A673 (cell line): ENCODE results near the gene FAM180B. TPM values are rescaled to one million over a fixed set of nuclear protein-coding genes. Genes with fewer than 3 reads are reported as not detected.
A peak's percentile ranks its signal among the peaks of the same experiment; 100 is the strongest.
"Not testable (repeated sequence)": the region's sequence is repeated elsewhere in the genome, so short reads cannot be mapped to it uniquely, and the experiment has no call there.

Experiments
- BruUV-seq: library from RNA; stranded (reverse); fragments of 400-500 nt; replicated peaks from 2 replicates; lab custom pipeline; 2021; lab: Mats Ljungman, UMichigan
- CTCF ChIA-PET: fragments of 300-600 bp; sonication (Branson Sonifier 250); formaldehyde crosslinking; loops from one replicate; lab custom pipeline; 2022; ENCODE audit warnings: antibody characterized with exemption; lab: Charles Lee
- POLR2A ChIA-PET: fragments of 300-600 bp; sonication (Branson Sonifier 250); formaldehyde crosslinking; loops from one replicate; lab custom pipeline; 2022; ENCODE audit warnings: antibody characterized with exemption; ENCODE audit not compliant: low non-redundant PET; lab: Charles Lee
- DNase-seq: peaks from one replicate; pipeline ENCODE4 v3.0.0-alpha.2; 2015; ENCODE audit warnings: low spot score
- H3K27ac ChIP-seq: fragments of 200-600 bp; sonication (generic); 2 replicates; pipeline ENCODE4 v1.5.1; 2016; ENCODE audit warnings: mixed run types, low read depth, mild to moderate bottlenecking, mixed read lengths, antibody characterized with exemption, low read length; ENCODE audit not compliant: poor library complexity, severe bottlenecking
- H3K27me3 ChIP-seq: fragments of 200-600 bp; sonication (generic); replicated peaks from 2 replicates; pipeline ENCODE4 v1.6.1; 2017; ENCODE audit warnings: mixed run types, low read depth, mild to moderate bottlenecking, mixed read lengths, antibody characterized with exemption, low read length; ENCODE audit not compliant: insufficient read depth, poor library complexity
- H3K36me3 ChIP-seq: fragments of 200-600 bp; sonication (generic); 2 replicates; pipeline ENCODE4 v1.6.1; 2016; ENCODE audit warnings: mixed run types, mild to moderate bottlenecking, mixed read lengths, antibody characterized with exemption, low read length; ENCODE audit not compliant: insufficient read depth, poor library complexity, severe bottlenecking
- H3K4me1 ChIP-seq: fragments of 200-600 bp; sonication (generic); 2 replicates; pipeline ENCODE4 v1.6.1; 2017; ENCODE audit warnings: mixed run types, mild to moderate bottlenecking, mixed read lengths, antibody characterized with exemption, low read length; ENCODE audit not compliant: insufficient read depth, poor library complexity, severe bottlenecking
- H3K4me3 ChIP-seq: fragments of 200-600 bp; sonication (generic); 2 replicates; pipeline ENCODE4 v1.5.1; 2016; ENCODE audit warnings: low read depth, mixed run types, mild to moderate bottlenecking, mixed read lengths, low read length; ENCODE audit not compliant: poor library complexity, severe bottlenecking
- H3K9me3 ChIP-seq: fragments of 200-600 bp; sonication (generic); 2 replicates; pipeline ENCODE4 v1.6.1; 2016; ENCODE audit warnings: mixed run types, low read depth, mild to moderate bottlenecking, mixed read lengths, antibody characterized with exemption, low read length; ENCODE audit not compliant: poor library complexity, severe bottlenecking
- CTCF ChIP-seq: fragments of 300-800, 200-600 bp; sonication (generic); conservative IDR thresholded peaks from 2 replicates; pipeline ENCODE4 v1.5.1; 2017; ENCODE audit warnings: low read depth, mild to moderate bottlenecking, antibody characterized with exemption, low read length, moderate library complexity, mixed read lengths
- EZH2 ChIP-seq: fragments of 200-600 bp; sonication (generic); IDR thresholded peaks from 2 replicates; pipeline ENCODE4 v1.6.1; 2017; ENCODE audit warnings: borderline replicate concordance, low read depth, mild to moderate bottlenecking, mixed read lengths, antibody characterized with exemption, low read length; ENCODE audit not compliant: poor library complexity, severe bottlenecking
- intact Hi-C: fragments of 100-400 bp; cut with micrococcal nuclease; formaldehyde crosslinking; loops from one replicate; pipeline ENCODE4 v1.10.0; 2022; ENCODE audit not compliant: unreplicated experiment
- total RNA-seq: library from RNA; stranded (reverse); gene quantifications from 2 replicates; pipeline ENCODE4 v1.2.3, GENCODE V29; 2021

FAM180B gene
- total RNA-seq, 1 experiment from 2014 or later: 0.62 TPM

GRCh38 chr11:47564366-47564765, 22.1 kb upstream of the FAM180B start:
- not testable (repeated sequence) for H3K4me3 ChIP-seq, H3K27me3 ChIP-seq, H3K27ac ChIP-seq, BruUV-seq, DNase-seq, H3K36me3 ChIP-seq, H3K9me3 ChIP-seq
- intact Hi-C loops: loop anchor here (10.0 kb wide), 1 partner anchor 290 kb away; no protein-coding TSS in a partner anchor
- POLR2A ChIA-PET: interaction anchor here (0.6 kb wide), 1 partner anchor 978 kb away, joined by 6 read pairs; no protein-coding TSS in a partner anchor
- CTCF ChIA-PET: interaction anchor here (0.7 kb wide), 1 partner anchor 11 kb away, joined by 3 read pairs; no protein-coding TSS in a partner anchor
- peaks cover 10% of the 10 kb centered on the region for H3K4me1 ChIP-seq

- CTCF ChIA-PET: interaction anchor here (0.7 kb wide), 1 partner anchor 12 kb away, joined by 3 read pairs; no protein-coding TSS in a partner anchor
- H3K27ac ChIP-seq: peak overlapping the region; percentile 90
- no peaks in the 10 kb centered on the region for H3K36me3 ChIP-seq
- peak overlapping the region; percentile 73 for H3K4me3 ChIP-seq
- POLR2A ChIA-PET: no interaction called here
- TF ChIP-seq CTCF: no peak
- TF ChIP-seq EZH2: no peak
- H3K9me3 ChIP-seq: no peaks in the 10 kb centered on the region
- peaks cover 10% of the 10 kb centered on the region for H3K4me1 ChIP-seq
- H3K27me3 ChIP-seq: no peaks in the 10 kb centered on the region
- intact Hi-C loops: loop anchor here (10.0 kb wide), 1 partner anchor 290 kb away; no protein-coding TSS in a partner anchor
- no peak for DNase-seq
- BruUV-seq: TSS peak; percentile 52
Measured at GRCh38 chr11:47564933-47565339, 21.5 kb upstream of the FAM180B start.

- peaks cover 10% of the 10 kb centered on the region for H3K4me1 ChIP-seq
- BruUV-seq: no TSS peak
- POLR2A ChIA-PET: no interaction called here
- CTCF ChIA-PET: interaction anchor here (0.9 kb wide), 1 partner anchor 12 kb away, joined by 4 read pairs; no protein-coding TSS in a partner anchor
- no peaks in the 10 kb centered on the region for H3K36me3 ChIP-seq
- DNase-seq: peak; percentile 91
- intact Hi-C loops: loop anchor here (10.0 kb wide), 1 partner anchor 289 kb away; no protein-coding TSS in a partner anchor
- peak within 1 kb of the TSS; percentile 90 for H3K27ac ChIP-seq
- H3K4me3 ChIP-seq: peak within 1 kb of the TSS; percentile 73
- H3K9me3 ChIP-seq: no peaks in the 10 kb centered on the region
- H3K27me3 ChIP-seq: no peaks in the 10 kb centered on the region
- no peak for TF ChIP-seq EZH2
- no peak for TF ChIP-seq CTCF
Measured at GRCh38 chr11:47565340-47566148, 20.9 kb upstream of the FAM180B start, which contains the start of gene PTPMT1. Gene PTPMT1, plus strand, starts transcription at chr11:47565599. Its CDS starts 24 bp downstream, at chr11:47565623.
